Mucosa of rectum (tissue), 2 donors: ENCODE measurements around the gene ADAMTS17.
"Not testable (repeated sequence)": the region's sequence is repeated elsewhere in the genome, so short reads cannot be mapped to it uniquely, and the experiment has no call there.

Source experiments
- H3K27ac ChIP-seq, 2 donors: one replicate each; pipeline ENCODE4 v1.7.0; 2013; ENCODE audit warnings: inconsistent platforms in 2 of 2, low read depth in 2 of 2, low read length in 2 of 2
- H3K27me3 ChIP-seq, 2 donors: one replicate each; pipeline ENCODE4 v1.7.0; 2013; ENCODE audit warnings: low read length in 2 of 2; ENCODE audit not compliant: control insufficient read depth in 2 of 2, insufficient read depth in 2 of 2
- H3K36me3 ChIP-seq, 2 donors: one replicate each; pipeline ENCODE4 v1.7.0; 2013; ENCODE audit warnings: low read length in 2 of 2; ENCODE audit not compliant: control insufficient read depth in 2 of 2, insufficient read depth in 2 of 2
- H3K4me1 ChIP-seq, 2 donors: one replicate each; pipeline ENCODE4 v1.7.0; 2013; ENCODE audit warnings: low read length in 2 of 2, mild to moderate bottlenecking in 1 of 2; ENCODE audit not compliant: control insufficient read depth in 2 of 2, insufficient read depth in 2 of 2
- H3K4me3 ChIP-seq, 2 donors: one replicate each; pipeline ENCODE4 v1.7.0; 2013; ENCODE audit warnings: low read length in 2 of 2
- H3K9ac ChIP-seq, 2 donors: one replicate each; pipeline ENCODE4 v1.7.0; 2013; ENCODE audit warnings: low read length in 2 of 2, low read depth in 1 of 2, mild to moderate bottlenecking in 1 of 2
- H3K9me3 ChIP-seq, 2 donors: one replicate each; pipeline ENCODE4 v1.7.0; 2013; ENCODE audit warnings: low read length in 2 of 2; ENCODE audit not compliant: control insufficient read depth in 2 of 2
- donor health status: healthy.
- donor health status: Normal muscosa, but diverticular disease.

Gene ADAMTS17

DNA sequence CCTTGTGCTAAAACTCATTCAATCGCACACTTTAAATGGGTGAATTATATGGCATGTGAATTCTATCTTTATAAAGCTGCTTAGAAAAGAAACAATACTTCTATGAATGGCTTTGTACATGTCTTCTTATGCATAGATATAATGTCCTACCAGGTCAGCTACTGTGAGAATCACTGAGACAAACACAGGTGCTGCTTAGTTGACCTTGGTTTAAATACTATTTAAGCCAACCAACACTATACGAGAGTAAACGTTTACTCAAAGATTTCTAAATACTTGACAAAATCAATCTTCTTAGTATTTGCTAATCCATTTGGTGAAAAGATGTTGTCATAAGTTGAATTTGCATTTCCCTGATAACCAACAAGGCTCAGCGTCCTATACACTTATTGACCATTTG is 260.3 kb downstream of the ADAMTS17 start:
- no peak overlapping the region for H3K27ac ChIP-seq
- no peaks in the 10 kb centered on the region for H3K27me3 ChIP-seq

DNA sequence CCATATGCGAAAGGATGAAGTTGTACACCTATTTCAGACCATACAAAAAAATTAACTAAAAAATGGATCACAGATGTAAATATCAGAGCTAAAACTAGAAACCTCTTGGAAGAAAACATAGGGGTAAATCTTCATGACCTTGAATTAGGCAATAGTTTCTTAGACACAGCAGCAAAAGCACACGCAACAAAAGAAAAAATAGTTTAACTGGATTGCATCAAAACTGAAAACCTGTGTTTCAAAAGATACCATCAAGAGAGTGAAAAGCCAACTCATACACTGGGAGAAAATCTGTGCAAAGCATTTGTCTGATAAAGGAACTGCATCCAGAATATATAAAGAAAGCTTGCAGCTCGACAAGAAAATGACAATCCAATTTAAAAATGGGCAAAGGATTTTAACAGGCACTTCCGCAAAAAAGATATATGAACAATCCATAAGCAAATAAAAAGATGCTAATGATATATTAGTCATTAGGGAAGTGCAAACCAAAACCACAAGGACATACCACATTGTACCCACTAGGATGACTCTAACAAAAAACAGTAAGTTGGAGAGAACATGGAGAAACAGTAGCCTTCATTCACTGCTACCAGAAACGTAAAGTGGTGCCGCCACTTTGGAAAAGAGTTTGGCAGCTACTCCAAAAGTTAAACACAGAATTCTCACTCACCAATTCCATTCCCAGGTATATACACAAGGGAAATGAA is 263.1 kb downstream of the ADAMTS17 start:
- no peaks in the 10 kb centered on the region for H3K4me1 ChIP-seq
- no peak overlapping the region for H3K4me3 ChIP-seq
- no peaks in the 10 kb centered on the region for H3K27me3 ChIP-seq
- no peak overlapping the region for H3K9ac ChIP-seq
- H3K36me3 ChIP-seq, result no peaks in the 10 kb centered on the region
- no peak overlapping the region for H3K27ac ChIP-seq
- H3K9me3 ChIP-seq, result no peaks in the 10 kb centered on the region

More for the DNA sequence above, 260.3 kb downstream of the ADAMTS17 start:
- Histone ChIP-seq H3K36me3 (no peaks in the 10 kb centered on the region), H3K9ac (no peak overlapping the region), H3K4me3 (no peak overlapping the region), H3K9me3 (no peaks in the 10 kb centered on the region), H3K4me1 (no peaks in the 10 kb centered on the region)

DNA sequence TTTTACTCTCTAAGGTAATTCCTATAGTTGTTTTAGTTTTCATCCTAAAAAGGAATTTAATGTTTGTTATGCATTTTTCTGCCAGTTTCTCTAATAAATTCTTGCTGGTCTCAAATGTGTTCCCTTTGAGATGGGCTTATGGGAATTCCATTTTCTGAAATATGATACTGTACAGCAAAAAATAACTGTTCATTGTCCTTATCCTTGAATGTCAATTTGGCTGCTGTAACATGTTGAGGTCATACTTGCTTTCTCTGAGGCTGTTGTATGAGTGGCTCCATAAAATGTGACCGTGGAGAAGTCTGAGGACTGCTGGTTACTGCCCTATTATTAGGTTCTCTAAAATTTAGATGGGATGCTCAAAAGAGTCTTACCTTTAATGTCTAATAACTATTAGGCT is 266.5 kb downstream of the ADAMTS17 start:
- Histone ChIP-seq H3K27me3 (no peaks in the 10 kb centered on the region), H3K4me1 (no peaks in the 10 kb centered on the region), H3K9ac (no peak overlapping the region), H3K36me3 (no peaks in the 10 kb centered on the region), H3K4me3 (no peak overlapping the region), H3K27ac (no peak overlapping the region), H3K9me3 (no peaks in the 10 kb centered on the region)

DNA sequence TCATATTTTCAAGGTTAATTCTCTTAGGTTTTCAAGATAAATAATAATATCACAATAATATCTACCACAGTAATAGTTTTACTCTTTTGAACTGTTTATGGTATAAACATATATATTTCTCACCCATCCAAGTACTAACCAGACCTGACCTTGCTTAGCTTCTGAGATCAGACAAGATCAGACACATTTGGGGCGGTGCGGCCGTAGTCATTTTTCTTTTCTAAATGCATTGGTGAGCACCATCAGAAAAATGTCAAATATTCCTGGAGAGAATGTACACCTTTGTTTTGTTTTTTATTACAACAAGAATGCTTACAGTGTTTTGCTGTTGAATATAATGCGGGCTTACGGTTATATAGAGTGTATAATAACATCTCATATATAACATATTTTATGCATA is 267.8 kb downstream of the ADAMTS17 start:
- no peak overlapping the region for H3K9ac ChIP-seq
- no peaks in the 10 kb centered on the region for H3K36me3 ChIP-seq
- H3K4me3 ChIP-seq, result no peak overlapping the region
- no peaks in the 10 kb centered on the region for H3K4me1 ChIP-seq
- no peak overlapping the region for H3K27ac ChIP-seq
- no peaks in the 10 kb centered on the region for H3K9me3 ChIP-seq
- no peaks in the 10 kb centered on the region for H3K27me3 ChIP-seq

DNA sequence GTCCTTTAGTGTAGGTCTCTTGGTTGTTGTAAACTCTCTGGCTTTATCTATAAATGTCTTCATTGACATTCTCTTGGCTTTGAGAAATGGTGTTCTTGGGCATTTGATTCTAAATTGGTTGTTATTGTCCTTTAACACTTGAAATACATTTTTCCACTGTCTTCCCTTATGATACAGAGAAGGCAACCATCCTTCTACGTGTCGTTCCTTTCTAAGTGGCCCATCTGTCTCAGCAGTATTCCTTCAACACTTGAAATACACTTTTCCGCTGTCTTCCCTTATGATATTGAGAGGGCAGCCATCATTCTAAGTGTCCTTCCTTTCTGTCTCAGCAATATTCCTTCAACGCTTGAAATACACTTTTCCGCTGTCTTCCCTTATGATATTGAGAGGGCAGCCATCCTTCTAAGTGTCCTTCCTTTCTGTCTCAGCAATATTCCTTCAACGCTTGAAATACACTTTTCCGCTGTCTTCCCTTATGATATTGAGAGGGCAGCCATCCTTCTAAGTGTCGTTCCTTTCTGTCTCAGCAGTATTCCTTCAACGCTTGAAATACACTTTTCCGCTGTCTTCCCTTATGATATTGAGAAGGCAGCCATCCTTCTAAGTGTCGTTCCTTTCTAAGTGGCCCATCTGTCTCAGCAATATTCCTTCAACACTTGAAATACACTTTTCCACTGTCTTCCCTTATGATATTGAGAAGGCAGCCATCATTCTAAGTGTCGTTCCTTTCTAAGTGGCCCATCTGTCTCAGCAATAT is 275.1 kb downstream of the ADAMTS17 start:
- not testable (repeated sequence) for H3K27me3 ChIP-seq, H3K36me3 ChIP-seq, H3K4me1 ChIP-seq, H3K27ac ChIP-seq, H3K4me3 ChIP-seq, H3K9ac ChIP-seq, H3K9me3 ChIP-seq

DNA sequence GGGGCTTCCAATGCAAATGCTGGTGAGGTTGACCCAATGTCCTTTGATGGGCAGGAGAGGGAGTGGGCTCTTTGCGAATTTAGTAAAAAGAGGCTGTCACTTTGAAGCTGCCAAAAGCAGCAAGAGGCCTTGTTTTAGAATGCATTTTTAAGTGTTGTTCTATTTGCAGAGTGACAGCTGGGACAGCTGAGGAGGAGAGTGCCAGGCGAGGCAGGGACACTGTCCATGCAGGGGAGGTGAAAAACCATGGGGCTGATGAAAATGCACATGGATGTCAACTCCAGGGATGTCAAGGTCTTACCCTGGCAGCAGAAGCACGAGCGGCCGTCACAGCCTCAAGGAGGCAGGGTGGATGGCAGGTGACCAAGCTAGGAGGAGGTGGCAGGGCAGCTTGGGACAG is 279.8 kb downstream of the ADAMTS17 start:
- Histone ChIP-seq H3K4me1 (no peaks in the 10 kb centered on the region), H3K4me3 (no peak overlapping the region), H3K9me3 (no peaks in the 10 kb centered on the region), H3K9ac (no peak overlapping the region), H3K36me3 (no peaks in the 10 kb centered on the region), H3K27me3 (no peaks in the 10 kb centered on the region), H3K27ac (no peak overlapping the region)

DNA sequence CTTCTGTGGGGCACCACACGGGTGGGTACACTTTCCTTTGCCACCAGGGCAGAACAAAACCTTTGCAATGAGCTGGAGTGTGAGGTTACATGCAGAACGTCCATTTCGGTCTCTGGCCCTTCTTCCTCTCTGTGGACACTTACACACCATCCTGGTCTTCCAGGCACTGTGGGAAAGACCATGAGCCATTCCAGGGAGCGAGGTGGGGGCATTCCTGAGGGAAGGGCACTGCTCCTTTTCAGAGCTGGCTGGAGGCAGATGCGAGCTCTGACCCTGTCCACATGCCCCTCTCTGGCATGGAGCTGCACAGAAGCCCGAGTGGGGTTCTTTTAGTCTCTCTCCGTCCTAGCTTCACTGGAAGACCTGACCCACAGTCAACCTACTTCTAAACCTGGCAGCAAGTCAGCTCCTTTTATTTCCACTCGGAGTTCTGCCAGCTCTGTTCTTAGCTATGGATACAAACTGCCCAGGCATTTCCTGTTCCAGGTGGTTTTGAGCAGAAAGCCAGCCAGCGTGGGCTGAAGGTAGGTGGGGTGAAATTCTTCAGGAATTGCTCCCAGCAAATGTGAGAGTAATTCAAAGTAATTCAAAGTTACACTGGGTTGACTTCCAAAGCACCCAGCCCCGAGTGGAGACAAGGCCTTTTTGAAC is 281.4 kb downstream of the ADAMTS17 start:
- H3K9me3 ChIP-seq, result no peaks in the 10 kb centered on the region
- no peaks in the 10 kb centered on the region for H3K36me3 ChIP-seq
- H3K27ac ChIP-seq, result no peak overlapping the region
- H3K4me3 ChIP-seq, result no peak overlapping the region
- H3K9ac ChIP-seq, result no peak overlapping the region
- H3K27me3 ChIP-seq, result no peaks in the 10 kb centered on the region
- no peaks in the 10 kb centered on the region for H3K4me1 ChIP-seq

DNA sequence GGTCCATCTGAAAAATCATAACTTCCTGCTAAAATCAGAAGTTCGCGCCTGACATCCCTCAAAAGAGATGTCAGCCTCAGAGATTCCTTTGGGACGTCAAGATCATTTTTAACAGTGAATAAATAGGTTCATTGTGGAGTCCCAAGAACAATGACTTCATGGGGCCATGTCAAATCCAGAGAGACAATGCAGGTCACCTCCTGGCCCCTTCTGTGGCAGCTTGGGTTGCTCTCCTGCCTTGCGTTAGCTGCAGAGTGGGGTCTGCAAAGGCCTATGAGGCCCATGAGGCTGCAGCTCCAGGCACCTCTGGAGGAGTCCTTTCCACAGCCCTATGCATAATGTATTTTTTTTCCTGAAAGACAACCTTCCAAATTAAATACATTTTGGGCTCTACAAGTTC is 282.3 kb downstream of the ADAMTS17 start:
- Histone ChIP-seq H3K36me3 (no peaks in the 10 kb centered on the region), H3K9me3 (no peaks in the 10 kb centered on the region), H3K27ac (no peak overlapping the region), H3K9ac (no peak overlapping the region), H3K27me3 (no peaks in the 10 kb centered on the region), H3K4me1 (no peaks in the 10 kb centered on the region), H3K4me3 (no peak overlapping the region)

DNA sequence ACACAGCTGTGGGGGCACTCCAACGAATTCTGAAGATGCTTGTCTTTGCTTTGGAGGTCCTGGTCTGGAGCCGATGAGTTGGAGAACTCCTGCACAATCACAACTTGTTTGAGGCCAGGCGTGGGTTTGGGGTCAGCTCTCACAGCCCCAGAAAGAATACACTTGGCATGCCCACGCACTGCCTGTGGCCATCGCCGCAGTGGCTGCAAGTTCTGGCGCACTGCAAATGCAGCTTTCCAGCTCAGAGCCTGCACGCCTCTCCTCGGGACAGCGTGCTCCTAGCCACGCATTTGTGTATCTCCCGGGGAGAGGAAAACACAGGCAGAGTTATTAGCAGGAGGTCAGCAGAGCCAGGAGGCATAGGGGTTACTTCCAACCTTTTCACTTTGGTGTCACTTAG is 282.7 kb downstream of the ADAMTS17 start:
- H3K4me3 ChIP-seq, result no peak overlapping the region
- H3K9me3 ChIP-seq, result no peaks in the 10 kb centered on the region
- no peaks in the 10 kb centered on the region for H3K27me3 ChIP-seq
- H3K4me1 ChIP-seq, result no peaks in the 10 kb centered on the region
- no peak overlapping the region for H3K27ac ChIP-seq
- no peaks in the 10 kb centered on the region for H3K36me3 ChIP-seq
- H3K9ac ChIP-seq, result no peak overlapping the region

DNA sequence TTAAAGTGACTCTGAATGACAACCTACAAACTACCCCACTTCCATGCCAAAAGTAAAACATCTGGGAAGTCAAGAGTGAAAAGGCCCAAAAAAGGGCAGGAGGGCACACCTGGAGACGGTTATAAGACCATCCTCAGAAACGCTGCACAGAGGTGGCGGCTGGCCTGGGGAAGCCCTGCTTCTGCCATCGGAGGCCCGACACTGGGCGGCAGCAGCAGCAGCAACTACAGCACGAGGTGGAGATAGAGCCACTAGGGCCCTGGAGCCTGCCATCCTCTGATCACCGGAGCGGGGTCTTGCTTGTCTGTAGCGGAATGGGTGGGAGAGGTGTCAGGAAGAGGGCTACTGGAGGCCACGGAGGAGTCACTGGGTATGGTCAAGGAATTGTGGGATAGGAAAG is 283.3 kb downstream of the ADAMTS17 start:
- Histone ChIP-seq H3K9ac (no peak overlapping the region), H3K9me3 (no peaks in the 10 kb centered on the region), H3K4me3 (no peak overlapping the region), H3K27me3 (no peaks in the 10 kb centered on the region), H3K36me3 (no peaks in the 10 kb centered on the region), H3K4me1 (no peaks in the 10 kb centered on the region), H3K27ac (no peak overlapping the region)
